ENCODE results near the gene FHIT. TPM values are rescaled to one million over a fixed set of nuclear protein-coding genes. Genes with fewer than 3 reads are reported as not detected.
"Not testable (repeated sequence)": the region's sequence is repeated elsewhere in the genome, so short reads cannot be mapped to it uniquely, and the experiment has no call there.

Gene FHIT
- total and polyA plus RNA-seq, 11 donors = 4.2 to 26.8 (median 16.5) TPM

DNA sequence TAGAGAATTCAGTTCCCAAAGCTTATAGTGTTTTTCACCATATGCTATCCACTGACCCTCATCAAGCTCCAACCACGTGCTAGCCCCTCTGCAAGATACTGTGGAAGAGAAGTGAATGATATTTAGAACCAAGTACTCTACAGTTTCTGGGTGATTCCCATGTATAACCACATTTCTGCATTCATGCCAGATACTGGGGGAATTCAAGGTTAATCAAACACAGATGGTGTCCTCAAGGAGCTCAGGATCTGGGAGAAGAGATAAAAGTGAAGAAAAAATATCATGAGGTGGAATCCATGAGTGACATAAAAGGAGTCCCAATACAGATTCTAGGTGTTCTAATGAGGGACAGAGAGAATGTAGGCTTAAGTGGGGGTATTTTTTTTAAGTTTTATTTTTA, 195.8 kb downstream of the FHIT start:
- ATAC-seq (no peak), DNase-seq (no peak)
- H3K27me3 ChIP-seq = no peaks in the 10 kb centered on the region
- H3K9me3 ChIP-seq = no peaks in the 10 kb centered on the region
- H3K27ac ChIP-seq = no peak overlapping the region
- H3K4me3 ChIP-seq = no peak overlapping the region
- TF ChIP-seq CTCF (IDR thresholded peaks at IDR 0.05) = no peak
- TF ChIP-seq POLR2A (IDR thresholded peaks at IDR 0.05) = no peak
- no peaks in the 10 kb centered on the region for H3K4me1 ChIP-seq
- H3K36me3 ChIP-seq = no peaks in the 10 kb centered on the region
- WGBS, 4 donors = 79 to 91% (median 88%) methylated on average over 1 of the region's 1 CpG
- intact Hi-C loops (cut with DNase I) = no loop called here

DNA sequence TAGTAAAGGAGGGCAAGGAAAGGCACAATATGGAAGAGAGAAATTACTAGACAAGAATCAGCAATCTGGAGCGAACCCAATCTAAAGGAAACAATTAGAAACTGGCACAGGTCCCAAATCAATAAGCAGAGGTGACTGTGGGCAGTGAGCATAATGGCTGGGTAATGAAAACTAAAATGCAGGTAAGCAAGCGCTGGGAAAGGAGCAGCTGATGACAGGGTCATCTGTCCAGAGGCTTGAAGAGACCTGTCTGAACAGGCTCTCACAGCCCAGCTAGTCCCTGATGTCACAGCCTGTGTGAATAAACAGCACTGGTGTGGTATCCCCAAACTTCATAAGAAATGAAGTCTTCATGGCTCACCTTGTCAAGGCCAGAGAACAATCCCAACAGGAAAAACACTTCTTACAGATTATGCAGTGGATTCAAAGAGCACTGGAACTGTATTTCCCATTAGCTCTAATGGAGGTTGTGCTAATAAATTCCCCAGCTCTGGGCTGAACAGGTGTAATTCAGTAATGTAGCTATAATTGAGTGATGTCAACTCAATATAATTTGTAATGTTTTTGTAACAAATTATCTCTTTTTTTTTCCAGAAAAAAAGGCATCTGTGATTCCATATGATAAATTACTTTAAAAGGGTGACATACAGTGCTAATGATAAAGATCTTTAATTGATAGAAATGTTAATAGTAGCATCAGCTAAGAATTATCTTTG, 197.3 kb downstream of the FHIT start:
- TF ChIP-seq POLR2A (IDR thresholded peaks at IDR 0.05) = no peak
- TF ChIP-seq CTCF (IDR thresholded peaks at IDR 0.05) = no peak
- H3K9me3 ChIP-seq = no peaks in the 10 kb centered on the region

GRCh38 chr3:61052851-61053250, 198.4 kb downstream of the FHIT start:
- WGBS, 4 donors = 89 to 97% (median 95%) methylated on average over 1 of the region's 1 CpG
- no peaks in the 10 kb centered on the region for H3K4me1 ChIP-seq
- no peak overlapping the region for H3K4me3 ChIP-seq
- no peak for ATAC-seq
- H3K27me3 ChIP-seq = no peaks in the 10 kb centered on the region
- TF ChIP-seq CTCF (IDR thresholded peaks at IDR 0.05) (no peak), POLR2A (IDR thresholded peaks at IDR 0.05) (no peak)
- intact Hi-C loops (cut with DNase I) = no loop called here
- no peak overlapping the region for H3K27ac ChIP-seq
- DNase-seq = no peak
- H3K9me3 ChIP-seq = peaks cover 0 to 3% (median 0%) of the 10 kb centered on the region in 12 donors
- H3K36me3 ChIP-seq = no peaks in the 10 kb centered on the region

More for the DNA sequence above, 197.3 kb downstream of the FHIT start:
- DNase-seq = no peak
- H3K27ac ChIP-seq = no peak overlapping the region
- intact Hi-C loops (cut with DNase I) = no loop called here
- no peaks in the 10 kb centered on the region for H3K36me3 ChIP-seq
- H3K4me3 ChIP-seq = no peak overlapping the region
- 78 to 92% (median 86%) methylated on average over 2 of the region's 2 CpGs for WGBS, 4 donors
- no peaks in the 10 kb centered on the region for H3K4me1 ChIP-seq
- H3K27me3 ChIP-seq = no peaks in the 10 kb centered on the region
- no peak for ATAC-seq

- Histone ChIP-seq H3K9me3 (peaks cover 0 to 3% (median 0%) of the 10 kb centered on the region in 12 donors), H3K4me3 (no peak overlapping the region), H3K27ac (no peak overlapping the region), H3K4me1 (no peaks in the 10 kb centered on the region), H3K36me3 (no peaks in the 10 kb centered on the region), H3K27me3 (no peaks in the 10 kb centered on the region)
- DNase-seq (no peak), ATAC-seq (no peak)
- intact Hi-C loops (cut with DNase I) = no loop called here
- WGBS, 4 donors = 44 to 68% (median 62%) methylated on average over 1 of the region's 1 CpG
- TF ChIP-seq CTCF (IDR thresholded peaks at IDR 0.05) (no peak), POLR2A (IDR thresholded peaks at IDR 0.05) (no peak)
These were observed 199.6 kb downstream of the FHIT start for GRCh38 chr3:61051666-61052065.

DNA sequence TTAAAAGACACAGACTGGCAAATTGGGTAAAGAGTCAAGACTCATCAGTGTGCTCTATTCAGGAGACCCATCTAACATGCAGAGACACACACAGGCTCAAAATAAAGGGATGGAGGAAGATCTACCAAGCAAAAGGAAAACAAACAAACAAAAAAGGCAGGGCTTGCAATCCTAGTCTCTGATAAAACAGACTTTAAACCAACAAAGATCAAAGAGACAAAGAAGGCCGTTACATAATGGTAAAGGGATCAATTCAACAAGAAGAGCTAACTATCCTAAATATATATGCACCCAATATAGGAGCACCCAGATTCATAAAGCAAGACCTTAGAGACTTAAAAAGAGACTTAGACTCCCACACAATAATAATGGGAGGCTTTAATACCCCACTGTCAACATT, 206.1 kb downstream of the FHIT start:
- H3K27me3 ChIP-seq; H3K36me3 ChIP-seq; H3K4me3 ChIP-seq; H3K4me1 ChIP-seq; ATAC-seq; DNase-seq; H3K27ac ChIP-seq; intact Hi-C loops (cut with DNase I): not testable (repeated sequence)
- peaks cover 0 to 36% (median 2%) of the 10 kb centered on the region in 12 donors for H3K9me3 ChIP-seq
- WGBS, 4 donors = 72 to 82% (median 81%) methylated on average over 1 of the region's 1 CpG
